H1 (cell line): Measurements from ENCODE around the gene EMP2. TPM values are rescaled to one million over a fixed set of nuclear protein-coding genes. Genes with fewer than 3 reads are reported as not detected.

Experiments
- CTCF ChIA-PET: fragments of 300-600 bp; sonication (Branson Sonifier 250); formaldehyde crosslinking; loops from one replicate; lab custom pipeline; 2021; ENCODE audit not compliant: partially characterized antibody; lab: Charles Lee
- POLR2A ChIA-PET: fragments of 300-600 bp; sonication (Branson Sonifier 250); formaldehyde crosslinking; loops from one replicate; lab custom pipeline; 2021; ENCODE audit warnings: inconsistent platforms; ENCODE audit not compliant: partially characterized antibody; lab: Charles Lee
- DNase-seq, 2 experiments: peaks; one replicate each; pipeline versions ENCODE4 v3.0.0 to v3.0.0-alpha.2; 2010 to 2022; ENCODE audit warnings: low spot score in 2 of 2, low read depth in 1 of 2, mixed read lengths in 1 of 2
- FAIRE-seq: peaks from 2 replicates; lab custom pipeline; 2011; peaks lifted over from hg19 to GRCh38; lab: Jason Lieb, UNC
- H2AFZ ChIP-seq: 2 replicates; pipeline ENCODE4 v1.8.1; 2012; ENCODE audit warnings: low read length, inconsistent platforms
- H2AK5ac ChIP-seq: 2 replicates; pipeline ENCODE4 v1.6.1; 2013; ENCODE audit warnings: low read depth, low read length
- H2BK120ac ChIP-seq: replicated peaks from 2 replicates; pipeline ENCODE3; 2013; ENCODE audit warnings: low read depth, low read length, inconsistent platforms
- H2BK12ac ChIP-seq: 2 replicates; pipeline ENCODE4 v1.6.1; 2013; ENCODE audit warnings: low read depth, low read length
- H2BK15ac ChIP-seq: 2 replicates; pipeline ENCODE4 v1.6.1; 2013; ENCODE audit warnings: low read length
- H2BK20ac ChIP-seq: 2 replicates; pipeline ENCODE4 v1.6.1; 2013; ENCODE audit warnings: low read length
- H2BK5ac ChIP-seq: 2 replicates; pipeline ENCODE4 v1.6.1; 2013; ENCODE audit warnings: low read depth, low read length
- H3K14ac ChIP-seq: 2 replicates; pipeline ENCODE4 v1.6.1; 2013; ENCODE audit warnings: inconsistent platforms; ENCODE audit not compliant: insufficient read length
- H3K18ac ChIP-seq: 2 replicates; pipeline ENCODE4 v1.6.1; 2013; ENCODE audit warnings: low read length; ENCODE audit errors: extremely low read depth
- H3K23ac ChIP-seq: 2 replicates; pipeline ENCODE4 v1.6.1; 2013; ENCODE audit warnings: inconsistent platforms; ENCODE audit not compliant: insufficient read length
- H3K23me2 ChIP-seq: 2 replicates; pipeline ENCODE4 v1.6.1; 2013; ENCODE audit warnings: low read depth, low read length
- H3K27ac ChIP-seq: 2 replicates; pipeline ENCODE4 v1.6.1; 2011; ENCODE audit warnings: low read depth, low read length, inconsistent platforms
- H3K27me3 ChIP-seq, 4 experiments: replicated peaks in 1 of 4; 1 replicate in 1 of 4; 2 replicates in 3 of 4; pipeline versions ENCODE4 v1.6.1 to v1.8.1; 2011 to 2013; ENCODE audit warnings: low read length in 3 of 4, mild to moderate bottlenecking in 3 of 4, inconsistent platforms in 2 of 4, mixed read lengths in 2 of 4, moderate library complexity in 1 of 4; ENCODE audit not compliant: control insufficient read depth in 3 of 4, insufficient read depth in 3 of 4; ENCODE audit errors: extremely low read depth in 1 of 4
- H3K36me3 ChIP-seq, 4 experiments: 2 replicates each; pipeline versions ENCODE4 v1.6.1 to v1.8.1; 2011 to 2013; ENCODE audit warnings: mild to moderate bottlenecking in 4 of 4, low read length in 3 of 4, moderate library complexity in 2 of 4, control low read depth in 1 of 4, inconsistent platforms in 1 of 4; ENCODE audit not compliant: insufficient read depth in 4 of 4, control insufficient read depth in 2 of 4
- H3K4ac ChIP-seq: replicated peaks from 2 replicates; pipeline ENCODE3; 2013; ENCODE audit warnings: low read length, low read depth, mixed read lengths, inconsistent platforms; ENCODE audit not compliant: insufficient read length
- H3K4me1 ChIP-seq, 4 experiments: replicated peaks in 1 of 4; 1 replicate in 1 of 4; 2 replicates in 3 of 4; pipeline versions ENCODE4 v1.6.1 to v1.8.1; 2011 to 2013; ENCODE audit warnings: low read length in 3 of 4, inconsistent platforms in 2 of 4, mixed read lengths in 1 of 4; ENCODE audit not compliant: insufficient read depth in 4 of 4, control insufficient read depth in 3 of 4
- H3K4me2 ChIP-seq, 2 experiments: 2 replicates each; pipeline versions ENCODE4 v1.6.1 to v1.8.1; 2011 to 2013; ENCODE audit warnings: low read depth in 2 of 2, low read length in 2 of 2, control low read depth in 1 of 2, inconsistent platforms in 1 of 2, mild to moderate bottlenecking in 1 of 2; ENCODE audit not compliant: insufficient read depth in 1 of 2
- H3K4me3 ChIP-seq, 4 experiments: fragments of 200-600, 300-600 bp in 1 of 4; sonication (generic), shearing (Covaris generic), sonication (Bioruptor Twin) in 1 of 4; 2 replicates each; pipeline versions ENCODE4 v1.5.1 to v1.8.1; 2011 to 2016; ENCODE audit warnings: low read length in 4 of 4, low read depth in 3 of 4, control low read depth in 2 of 4, inconsistent platforms in 2 of 4, mild to moderate bottlenecking in 2 of 4, mixed read lengths in 1 of 4, moderate library complexity in 1 of 4; ENCODE audit not compliant: insufficient read depth in 2 of 4; ENCODE audit errors: extremely low read depth in 1 of 4
- H3K56ac ChIP-seq: replicated peaks from 2 replicates; pipeline ENCODE3; 2013; ENCODE audit warnings: low read depth, mild to moderate bottlenecking, mixed read lengths, low read length, inconsistent platforms; ENCODE audit not compliant: insufficient read length
- H3K79me1 ChIP-seq: 2 replicates; pipeline ENCODE4 v1.6.1; 2013; ENCODE audit warnings: low read depth, low read length, control low read depth
- H3K79me2 ChIP-seq, 2 experiments: 2 replicates each; pipeline versions ENCODE4 v1.6.1 to v1.8.1; 2012 to 2013; ENCODE audit warnings: low read length in 2 of 2, mild to moderate bottlenecking in 2 of 2, inconsistent platforms in 1 of 2; ENCODE audit not compliant: insufficient read depth in 2 of 2, control insufficient read depth in 1 of 2
- H3K9ac ChIP-seq, 4 experiments: replicated peaks in 1 of 4; 1 replicate in 1 of 4; 2 replicates in 3 of 4; pipeline versions ENCODE4 v1.6.1 to v1.8.1; 2011 to 2013; ENCODE audit warnings: low read depth in 3 of 4, low read length in 3 of 4, control low read depth in 2 of 4, mild to moderate bottlenecking in 2 of 4, moderate library complexity in 2 of 4, inconsistent platforms in 1 of 4; ENCODE audit errors: extremely low read depth in 1 of 4
- H3K9me3 ChIP-seq, 2 experiments: 2 replicates each; pipeline versions ENCODE4 v1.6.1 to v1.8.1; 2012 to 2013; ENCODE audit warnings: mild to moderate bottlenecking in 2 of 2, moderate library complexity in 2 of 2, control low read depth in 1 of 2, inconsistent platforms in 1 of 2, low read depth in 1 of 2, low read length in 1 of 2, mixed read lengths in 1 of 2; ENCODE audit not compliant: insufficient read depth in 2 of 2
- H4K20me1 ChIP-seq, 2 experiments: replicated peaks in 1 of 2; 2 replicates each; pipeline versions ENCODE3 to v1.8.1; 2011 to 2013; ENCODE audit warnings: inconsistent platforms in 2 of 2, low read length in 2 of 2, mild to moderate bottlenecking in 1 of 2; ENCODE audit not compliant: insufficient read depth in 2 of 2, control insufficient read depth in 1 of 2
- H4K5ac ChIP-seq: 2 replicates; pipeline ENCODE4 v1.6.1; 2013; ENCODE audit warnings: low read length, low read depth, mixed read lengths, inconsistent platforms; ENCODE audit not compliant: insufficient read length
- H4K8ac ChIP-seq: 2 replicates; pipeline ENCODE4 v1.8.0; 2013; ENCODE audit warnings: mild to moderate bottlenecking, moderate library complexity, low read length, inconsistent platforms; ENCODE audit not compliant: insufficient read depth; ENCODE audit errors: extremely low read depth
- H4K91ac ChIP-seq: replicated peaks from 2 replicates; pipeline ENCODE3; 2013; ENCODE audit warnings: low read length, mixed read lengths, inconsistent platforms; ENCODE audit not compliant: insufficient read length
- CTBP2 ChIP-seq: IDR thresholded peaks from 2 replicates; pipeline ENCODE4 v1.7.0; 2011; ENCODE audit warnings: borderline replicate concordance, mild to moderate bottlenecking, moderate library complexity, mixed read lengths, low read length; ENCODE audit not compliant: insufficient read depth, insufficient read length
- MAFK ChIP-seq: IDR thresholded peaks from 2 replicates; pipeline ENCODE4 v1.6.1; 2012; ENCODE audit warnings: low read depth, mild to moderate bottlenecking, improper control_type of control experiment, low read length
- RBBP5 ChIP-seq: IDR thresholded peaks from 2 replicates; pipeline ENCODE4 v1.7.1; 2012; ENCODE audit warnings: low read depth, mild to moderate bottlenecking, inconsistent platforms, low read length, moderate library complexity, borderline replicate concordance
- WGBS, 2 experiments: shearing (Covaris generic) in 1 of 2; methylation state at CpG; one replicate each; pipeline versions ENCODE4 v1.1.6 to v1.1.7; 2013 to 2015; ENCODE audit warnings: low lambda C conversion rate in 2 of 2, mixed read lengths in 2 of 2, inconsistent platforms in 1 of 2, low coverage in 1 of 2, missing lambda C conversion rate in 1 of 2; ENCODE audit not compliant: insufficient replicate concordance in 2 of 2, insufficient coverage in 1 of 2, insufficient read length in 1 of 2; ENCODE audit errors: extremely low coverage in 1 of 2, missing lambda C conversion rate in 1 of 2; 5-methylcytosine and 5-hydroxymethylcytosine counted together
- polyA plus RNA-seq, 7 experiments: library from polyadenylated mRNA; depleted of rRNA in 3 of 7; stranded (reverse) in 5 of 7; unstranded in 2 of 7; fragments of >200 nt in 5 of 7; fragments of 200-250 nt in 2 of 7; gene quantifications; 1 replicate in 5 of 7; 2 replicates in 1 of 7; 4 replicates in 1 of 7; pipeline versions ENCODE4 v1.2.1 to v1.2.3, GENCODE V29; 2011 to 2013; ENCODE audit warnings: missing spikeins in 2 of 7, mixed read lengths in 2 of 7
- total RNA-seq: library from RNA; stranded (reverse); fragmentation: NEBNext Ultra II Directional; extraction: Animal tissue kit (Norgen Biotek cat#: 25700); gene quantifications from 2 replicates; pipeline ENCODE4 v1.2.1, GENCODE V29; 2021
- TF ChIP-seq, protein P1 (sequence below), 3 experiments: IDR thresholded peaks; 1 replicate in 2 of 3; 2 replicates in 1 of 3; pipeline versions ENCODE4 v1.5.1 to v1.6.1; 2011; ENCODE audit warnings: low read length in 3 of 3, mild to moderate bottlenecking in 3 of 3, inconsistent platforms in 2 of 3, low read depth in 1 of 3, moderate library complexity in 1 of 3; ENCODE audit not compliant: insufficient read depth in 1 of 3; ENCODE audit errors: control extremely low read depth in 1 of 3
- TF ChIP-seq, protein P2 (sequence below): IDR thresholded peaks from 2 replicates; pipeline ENCODE4 v1.6.1; 2011; ENCODE audit warnings: low read depth, mild to moderate bottlenecking, low read length; ENCODE audit not compliant: insufficient read depth

Gene EMP2
- total and polyA plus RNA-seq, 2 of the 8 experiments (the other 6 are each of a cell fraction or from before 2014, with no cell fraction given), result 22.6 to 23.3 TPM

DNA sequence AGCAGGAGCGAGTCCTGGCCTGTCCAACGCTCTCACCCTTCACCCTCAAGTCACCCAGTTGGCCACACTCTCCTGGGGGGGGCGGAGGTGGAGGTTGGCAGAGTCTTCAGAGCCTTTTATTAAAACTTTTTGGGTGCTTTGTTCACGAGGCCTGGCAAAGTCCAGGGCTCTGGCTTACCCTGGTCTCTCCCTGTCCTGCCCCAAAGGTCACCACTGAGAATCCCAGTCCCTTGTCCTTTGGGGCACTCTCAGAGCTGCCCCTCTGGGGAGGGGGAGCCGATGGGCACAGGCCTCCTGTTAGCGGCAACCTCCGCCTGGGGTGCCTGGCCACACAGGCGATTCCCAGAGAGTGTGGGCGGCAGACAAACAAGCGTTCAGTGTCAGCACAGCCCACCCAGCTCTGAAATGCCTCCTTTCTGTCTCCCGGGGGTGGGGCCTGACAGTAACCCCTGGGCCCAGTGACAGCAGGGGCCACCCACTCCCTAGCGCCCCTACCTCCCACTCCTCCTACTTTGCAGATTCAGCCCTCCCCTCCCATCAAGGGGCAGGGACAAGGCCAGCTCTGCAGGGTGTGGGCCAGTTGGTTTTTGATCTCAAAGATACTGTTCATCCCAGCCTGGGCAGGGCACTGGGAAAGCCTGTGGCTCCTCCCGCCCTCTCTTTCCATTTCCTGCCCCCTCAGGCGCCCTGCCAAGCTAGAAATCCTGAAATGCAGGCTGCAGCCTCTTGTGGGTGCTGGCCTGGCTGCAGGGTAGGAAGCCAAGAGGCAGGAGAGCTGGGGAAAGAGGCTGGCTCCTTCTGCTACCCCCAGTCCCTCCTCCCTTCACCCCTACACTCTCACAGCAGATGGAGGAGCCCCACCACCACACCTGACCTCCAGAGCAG, 36.6 kb upstream of the EMP2 start:
- Histone ChIP-seq H3K4me3 (peak overlapping the region in 2 of 4 experiments; percentile 5 to 30; a peak in 3 of 8 replicates), H2BK5ac (peak overlapping the region; percentile 71; the same call in 1 of the 2 replicates), H3K23ac (no peak overlapping the region), H2AK5ac (no peak overlapping the region), H2BK12ac (peak overlapping the region; percentile 71; the same call in 1 of the 2 replicates), H4K8ac (no peak overlapping the region; the same call in 1 of the 2 replicates), H3K4ac (no peak overlapping the region), H3K9ac (no peak overlapping the region; a peak in 1 of 7 replicates), H4K20me1 (no peaks in the 10 kb centered on the region), H3K79me2 (no peaks in the 10 kb centered on the region), H3K27me3 (peaks cover 0 to 6% (median 3%) of the 10 kb centered on the region in 4 experiments; a peak in 3 of 7 replicates), H2BK15ac (no peak overlapping the region; the same call in 1 of the 2 replicates), H3K79me1 (no peaks in the 10 kb centered on the region), H3K4me1 (peaks cover 15 to 33% (median 23%) of the 10 kb centered on the region in 4 experiments), H3K4me2 (peak overlapping the region; percentile 54 to 74), H4K91ac (peak overlapping the region; percentile 13), H3K18ac (peak overlapping the region; percentile 78), H3K9me3 (no peaks in the 10 kb centered on the region), H2BK20ac (peak overlapping the region; percentile 72; the same call in 1 of the 2 replicates), H3K14ac (no peak overlapping the region), H2BK120ac (no peak overlapping the region), H3K23me2 (peaks cover 3% of the 10 kb centered on the region; the same call in 1 of the 2 replicates), H4K5ac (no peak overlapping the region), H3K36me3 (no peaks in the 10 kb centered on the region), H3K27ac (no peak overlapping the region), H3K56ac (no peak overlapping the region), H2AFZ (0 out of 2 replicates have a peak overlapping the region, but pooled peaks have one; percentile 0)
- TF ChIP-seq MAFK (no peak), RBBP5 (0 out of 2 replicates have a peak, but pooled peaks have one; percentile 41), CTBP2 (peak; percentile 62)
- TF ChIP-seq, protein P1, sequence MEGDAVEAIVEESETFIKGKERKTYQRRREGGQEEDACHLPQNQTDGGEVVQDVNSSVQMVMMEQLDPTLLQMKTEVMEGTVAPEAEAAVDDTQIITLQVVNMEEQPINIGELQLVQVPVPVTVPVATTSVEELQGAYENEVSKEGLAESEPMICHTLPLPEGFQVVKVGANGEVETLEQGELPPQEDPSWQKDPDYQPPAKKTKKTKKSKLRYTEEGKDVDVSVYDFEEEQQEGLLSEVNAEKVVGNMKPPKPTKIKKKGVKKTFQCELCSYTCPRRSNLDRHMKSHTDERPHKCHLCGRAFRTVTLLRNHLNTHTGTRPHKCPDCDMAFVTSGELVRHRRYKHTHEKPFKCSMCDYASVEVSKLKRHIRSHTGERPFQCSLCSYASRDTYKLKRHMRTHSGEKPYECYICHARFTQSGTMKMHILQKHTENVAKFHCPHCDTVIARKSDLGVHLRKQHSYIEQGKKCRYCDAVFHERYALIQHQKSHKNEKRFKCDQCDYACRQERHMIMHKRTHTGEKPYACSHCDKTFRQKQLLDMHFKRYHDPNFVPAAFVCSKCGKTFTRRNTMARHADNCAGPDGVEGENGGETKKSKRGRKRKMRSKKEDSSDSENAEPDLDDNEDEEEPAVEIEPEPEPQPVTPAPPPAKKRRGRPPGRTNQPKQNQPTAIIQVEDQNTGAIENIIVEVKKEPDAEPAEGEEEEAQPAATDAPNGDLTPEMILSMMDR (IDR thresholded peaks at IDR 0.05; ENCODE audit: control extremely low read depth in 1 of 3, insufficient read depth in 1 of 3, low read depth in 1 of 3, low read length in 3 of 3), result no peak
- TF ChIP-seq, protein P2, sequence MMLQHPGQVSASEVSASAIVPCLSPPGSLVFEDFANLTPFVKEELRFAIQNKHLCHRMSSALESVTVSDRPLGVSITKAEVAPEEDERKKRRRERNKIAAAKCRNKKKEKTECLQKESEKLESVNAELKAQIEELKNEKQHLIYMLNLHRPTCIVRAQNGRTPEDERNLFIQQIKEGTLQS, result no peak
- DNase-seq (peak in 1 of 2 experiments; percentile 63), FAIRE-seq (no peak)
- ChIA-PET CTCF (interaction anchor here (0.6 to 3.9 kb wide), 21 partner anchors 9 to 295 kb away, joined by 3 to 19 read pairs (median 4); partner anchors contain the start of gene EMP2), POLR2A (interaction anchor here (0.6 to 2.1 kb wide), 3 partner anchors 8 to 28 kb away, joined by 3 to 7 read pairs (median 3); no protein-coding TSS in a partner anchor)
- WGBS, 2 experiments, result 38% methylated on average over 14 of the region's 14 CpGs; no CpG with 5 or more reads in 1 of the 2 experiments
